Stimulated activated CD4-positive, alpha-beta T cell treated with anti-CD3 and anti-CD28 coated beads, Interleukin-4, amount 100 ng/mL, for 1 hour (primary cell): Measurements from ENCODE around the gene MRTFA.
"Not testable (repeated sequence)": the region's sequence is repeated elsewhere in the genome, so short reads cannot be mapped to it uniquely, and the experiment has no call there.

Experiments used
- DNase-seq: peaks from one replicate; pipeline ENCODE4 v3.0.0-alpha.2; 2020

Gene MRTFA

GRCh38 chr22:40656651-40657050 lies 20.1 kb upstream of the MRTFA start:
- not testable (repeated sequence) for DNase-seq

GRCh38 chr22:40655941-40656340 lies 19.4 kb upstream of the MRTFA start:
- not testable (repeated sequence) for DNase-seq

- DNase-seq = no peak
Observed at GRCh38 chr22:40654522-40655167, 18.1 kb upstream of the MRTFA start.

GRCh38 chr22:40653361-40653760 lies 16.8 kb upstream of the MRTFA start:
- no peak for DNase-seq

- DNase-seq = peak; percentile 82
Observed at GRCh38 chr22:40651563-40652501, 15.3 kb upstream of the MRTFA start.

GRCh38 chr22:40651057-40651456 lies 14.5 kb upstream of the MRTFA start:
- DNase-seq = no peak

- no peak for DNase-seq
Observed at GRCh38 chr22:40648386-40648785, 11.9 kb upstream of the MRTFA start.

- DNase-seq = no peak
Observed at GRCh38 chr22:40645579-40646197, 9.2 kb upstream of the MRTFA start.

- no peak for DNase-seq
Observed at GRCh38 chr22:40642316-40642715, 5.8 kb upstream of the MRTFA start.

GRCh38 chr22:40641269-40641668 lies 4.8 kb upstream of the MRTFA start:
- no peak for DNase-seq

GRCh38 chr22:40638261-40638660 lies 1.7 kb upstream of the MRTFA start:
- no peak for DNase-seq

GRCh38 chr22:40637183-40638150 lies 948 bp upstream of the MRTFA start:
- peak; percentile 60 for DNase-seq

- DNase-seq = peak; percentile 11
Observed at GRCh38 chr22:40635940-40636379, 559 bp downstream of the MRTFA start.

GRCh38 chr22:40635043-40635939 lies 1.2 kb downstream of the MRTFA start:
- no peak for DNase-seq

- DNase-seq = no peak
Observed at GRCh38 chr22:40634119-40634903, 2.2 kb downstream of the MRTFA start.

- no peak for DNase-seq
Observed at GRCh38 chr22:40633036-40633435, 3.5 kb downstream of the MRTFA start.

- DNase-seq = no peak
Observed at GRCh38 chr22:40631925-40632324, 4.6 kb downstream of the MRTFA start.

- no peak for DNase-seq
Observed at GRCh38 chr22:40628354-40629042, 8.0 kb downstream of the MRTFA start.

GRCh38 chr22:40627612-40628011 lies 8.9 kb downstream of the MRTFA start:
- no peak for DNase-seq

- DNase-seq = no peak
Observed at GRCh38 chr22:40626851-40627250, 9.7 kb downstream of the MRTFA start.
